Stomach (tissue), 9 donors: ENCODE data around the gene RAB1B. TPM values are rescaled to one million over a fixed set of nuclear protein-coding genes. Genes with fewer than 3 reads are reported as not detected.

Source experiments
- DNase-seq, 2 donors: peaks; one replicate each; pipeline versions ENCODE4 v3.0.0 to v3.0.0-alpha.2; 2013 to 2019
- H3K27ac ChIP-seq, 5 donors: fragments of 200-600 bp in 4 of 5; sonication (generic) in 4 of 5; one replicate each; pipeline ENCODE4 v1.5.1; 2013 to 2019; ENCODE audit warnings: mild to moderate bottlenecking in 1 of 5, moderate library complexity in 1 of 5
- H3K27me3 ChIP-seq, 3 donors: fragments of 200-600 bp; sonication (generic); one replicate each; pipeline ENCODE4 v1.5.1; 2017 to 2019; ENCODE audit warnings: mixed run types in 1 of 3
- H3K36me3 ChIP-seq, 4 donors: fragments of 200-600 bp; sonication (generic); 1 replicate in 3 of 4; 2 replicates in 1 of 4; pipeline ENCODE4 v1.5.1; 2016 to 2019
- H3K4me1 ChIP-seq, 4 donors: fragments of 200-600 bp; sonication (generic); one replicate each; pipeline ENCODE4 v1.5.1; 2016 to 2019
- H3K4me3 ChIP-seq, 4 donors: fragments of 200-600 bp; sonication (generic) in 3 of 4; one replicate each; pipeline ENCODE4 v1.5.1; 2016 to 2019; ENCODE audit warnings: mild to moderate bottlenecking in 1 of 4
- H3K9me3 ChIP-seq, 4 donors: fragments of 200-600 bp; sonication (generic); one replicate each; pipeline ENCODE4 v1.5.1; 2016 to 2019
- CTCF ChIP-seq, 7 experiments: fragments of 450-650 bp in 4 of 7; fragments of 200-600 bp in 3 of 7; sonication (generic) in 3 of 7; IDR thresholded peaks; one replicate each; pipeline ENCODE4 v1.5.1; 2016 to 2019; ENCODE audit warnings: antibody characterized with exemption in 7 of 7, control low read depth in 2 of 7, mild to moderate bottlenecking in 1 of 7
- EP300 ChIP-seq: sonication (generic); formaldehyde crosslinking; IDR thresholded peaks from one replicate; pipeline ENCODE4 v1.6.1; 2017; ENCODE audit warnings: antibody characterized with exemption
- POLR2A ChIP-seq, 4 donors: fragments of 450-650 bp; IDR thresholded peaks; one replicate each; pipeline ENCODE4 v1.6.1; 2016; ENCODE audit warnings: antibody characterized with exemption in 4 of 4, control low read depth in 2 of 4, mild to moderate bottlenecking in 1 of 4, moderate library complexity in 1 of 4
- POLR2AphosphoS5 ChIP-seq, 3 donors: sonication (generic); formaldehyde crosslinking; IDR thresholded peaks; one replicate each; pipeline ENCODE4 v1.6.1; 2016; ENCODE audit warnings: antibody characterized with exemption in 3 of 3
- WGBS, 5 donors: extraction: QIAGEN DNeasy Blood & Tissue Kit in 3 of 5; methylation state at CpG; one replicate each; pipeline versions ENCODE4 v1.1.5 to v1.1.7; 2013 to 2018; 5-methylcytosine and 5-hydroxymethylcytosine counted together
- intact Hi-C: fragments of 100-400 bp; cut with DNase I; formaldehyde crosslinking; loops from one replicate; pipeline ENCODE4 v1.15.1; 2023; ENCODE audit warnings: low total_unique reads
- polyA plus RNA-seq, 3 donors: library from polyadenylated mRNA; stranded (reverse); fragments of 200-250 nt; gene quantifications; one replicate each; pipeline ENCODE4 v1.2.3, GENCODE V29; 2013
- total RNA-seq, 5 donors: library from RNA; depleted of rRNA; stranded (reverse); fragments of >200 nt; gene quantifications; one replicate each; pipeline versions ENCODE4 v1.1.0 to v1.2.3, GENCODE V29; 2014 to 2016
- donor health status: healthy with polysubstance abuse.
- donor health status: Bipolar disorder and iron deficiency.
- donor health status: healthy.

The RAB1B gene
- total and polyA plus RNA-seq, 8 donors: 19.3 to 170 (median 82.3) TPM

- TF ChIP-seq EP300 (no peak), POLR2AphosphoS5 (IDR thresholded peaks at IDR 0.05) (no peak), POLR2A (IDR thresholded peaks at IDR 0.05) (no peak), CTCF (IDR thresholded peaks at IDR 0.05) (no peak)
- no peaks in the 10 kb centered on the region for H3K36me3 ChIP-seq
- no peaks in the 10 kb centered on the region for H3K9me3 ChIP-seq
- peaks cover 26 to 36% (median 31%) of the 10 kb centered on the region in 4 donors for H3K4me1 ChIP-seq
- WGBS, 5 donors: 78 to 90% (median 82%) methylated on average over 7 to 8 of the region's 8 CpGs
- H3K4me3 ChIP-seq: no peak overlapping the region
- no peaks in the 10 kb centered on the region for H3K27me3 ChIP-seq
- H3K27ac ChIP-seq: peak overlapping the region in 2 of 5 donors; percentile 73
- DNase-seq: peak in 1 of 2 donors; percentile 32
- intact Hi-C loops: no loop called here
Measured at GRCh38 chr11:66325263-66325671, 56.8 kb downstream of the RAB1B start.

GRCh38 chr11:66326261-66327111, 58.0 kb downstream of the RAB1B start:
- Histone ChIP-seq H3K36me3 (peaks cover 0 to 2% (median 1%) of the 10 kb centered on the region in 4 donors), H3K27ac (peak overlapping the region in 4 of 5 donors; percentile 44 to 73 (median 72)), H3K27me3 (no peaks in the 10 kb centered on the region), H3K4me3 (no peak overlapping the region), H3K4me1 (peaks cover 26 to 36% (median 31%) of the 10 kb centered on the region in 4 donors), H3K9me3 (no peaks in the 10 kb centered on the region)
- peak in 1 of 2 donors; percentile 77 for DNase-seq
- TF ChIP-seq POLR2A (IDR thresholded peaks at IDR 0.05) (no peak), EP300 (no peak), CTCF (IDR thresholded peaks at IDR 0.05) (no peak), POLR2AphosphoS5 (IDR thresholded peaks at IDR 0.05) (no peak)
- intact Hi-C loops: no loop called here
- WGBS, 5 donors: 24 to 57% (median 46%) methylated on average over 7 to 21 of the region's 21 CpGs

Other genes with a start within 250 kb of the RAB1B start
- not detected for gene CATSPER1, start 242.2 kb upstream of the RAB1B start, total RNA-seq
- 1 to 10 TPM in 1 of 3 donors, under 1 TPM in 2; 0.08 to 1.4 (median 0.68) TPM for gene CATSPER1, start 242.2 kb upstream of the RAB1B start, polyA plus RNA-seq
- not detected for gene GAL3ST3, start 219.5 kb upstream of the RAB1B start, total RNA-seq
- gene GAL3ST3, start 219.5 kb upstream of the RAB1B start, polyA plus RNA-seq: not detected
- gene SF3B2, start 216.3 kb upstream of the RAB1B start, total RNA-seq: 100 to 1,000 TPM in 4 of 5 donors, 10 to 100 TPM in 1; 52.7 to 366 (median 164) TPM
- 100 to 1,000 TPM in 1 of 3 donors, 10 to 100 TPM in 2; 71.4 to 110 (median 99.9) TPM for gene SF3B2, start 216.3 kb upstream of the RAB1B start, polyA plus RNA-seq
- gene PACS1, start 198.4 kb upstream of the RAB1B start, total RNA-seq: 100 to 1,000 TPM in 2 of 5 donors, 10 to 100 TPM in 3; 47.0 to 269 (median 57.4) TPM
- gene PACS1, start 198.4 kb upstream of the RAB1B start, polyA plus RNA-seq: 10 to 100 TPM; 14.7 to 24.3 (median 18.2) TPM
- gene KLC2, start 10.9 kb upstream of the RAB1B start, total RNA-seq: 10 to 100 TPM in 3 of 5 donors, 1 to 10 TPM in 2; 2.9 to 94.2 (median 12.6) TPM
- gene KLC2, start 10.9 kb upstream of the RAB1B start, polyA plus RNA-seq: 10 to 100 TPM in 2 of 3 donors, 1 to 10 TPM in 1; 7.5 to 19.5 (median 10.7) TPM
- gene CNIH2, start 9.5 kb downstream of the RAB1B start, total RNA-seq: not detected
- 1 to 10 TPM in 1 of 3 donors, under 1 TPM in 2; 0.50 to 1.5 (median 0.80) TPM for gene CNIH2, start 9.5 kb downstream of the RAB1B start, polyA plus RNA-seq
- gene YIF1A, start 20.5 kb downstream of the RAB1B start, total RNA-seq: 100 to 1,000 TPM in 1 of 5 donors, 10 to 100 TPM in 4; 11.6 to 122 (median 41.9) TPM
- gene YIF1A, start 20.5 kb downstream of the RAB1B start, polyA plus RNA-seq: 10 to 100 TPM; 67.1 to 88.1 (median 87.7) TPM
- gene TMEM151A, start 23.3 kb downstream of the RAB1B start, total RNA-seq: 10 to 100 TPM in 2 of 5 donors, 1 to 10 TPM in 1, not detected in 2; 2.8 to 19.6 (median 18.3) TPM
- gene TMEM151A, start 23.3 kb downstream of the RAB1B start, polyA plus RNA-seq: 1 to 10 TPM in 2 of 3 donors, under 1 TPM in 1; 0.46 to 2.8 (median 2.4) TPM
- gene CD248, start 48.4 kb downstream of the RAB1B start, total RNA-seq: 10 to 100 TPM in 2 of 5 donors, 1 to 10 TPM in 2, under 1 TPM in 1; 0.58 to 66.9 (median 6.8) TPM
- gene CD248, start 48.4 kb downstream of the RAB1B start, polyA plus RNA-seq: 1 to 10 TPM; 2.3 to 5.6 (median 4.6) TPM
- gene RIN1, start 67.8 kb downstream of the RAB1B start, total RNA-seq: 10 to 100 TPM in 2 of 5 donors, 1 to 10 TPM in 2, under 1 TPM in 1; 0.58 to 26.4 (median 7.1) TPM
- gene RIN1, start 67.8 kb downstream of the RAB1B start, polyA plus RNA-seq: 10 to 100 TPM in 2 of 3 donors, 1 to 10 TPM in 1; 7.8 to 17.3 (median 10.7) TPM
- gene BRMS1, start 76.5 kb downstream of the RAB1B start, total RNA-seq: 100 to 1,000 TPM in 1 of 5 donors, 10 to 100 TPM in 4; 14.6 to 105 (median 37.4) TPM
- gene BRMS1, start 76.5 kb downstream of the RAB1B start, polyA plus RNA-seq: 10 to 100 TPM; 60.1 to 68.7 (median 64.2) TPM
- 10 to 100 TPM in 4 of 5 donors, 1 to 10 TPM in 1; 3.5 to 22.3 (median 18.4) TPM for gene B4GAT1, start 79.0 kb downstream of the RAB1B start, total RNA-seq
- gene B4GAT1, start 79.0 kb downstream of the RAB1B start, polyA plus RNA-seq: 10 to 100 TPM; 10.8 to 17.3 (median 11.3) TPM
- gene SLC29A2, start 103.1 kb downstream of the RAB1B start, total RNA-seq: 10 to 100 TPM in 1 of 5 donors, 1 to 10 TPM in 4; 3.9 to 14.3 (median 7.0) TPM
- gene SLC29A2, start 103.1 kb downstream of the RAB1B start, polyA plus RNA-seq: 10 to 100 TPM in 1 of 3 donors, 1 to 10 TPM in 2; 2.0 to 10.1 (median 5.8) TPM
- 1 to 10 TPM in 1 of 5 donors, under 1 TPM in 1, not detected in 3; 0.89 to 1.7 TPM for gene NPAS4, start 152.4 kb downstream of the RAB1B start, total RNA-seq
- gene NPAS4, start 152.4 kb downstream of the RAB1B start, polyA plus RNA-seq: under 1 TPM in 2 of 3 donors, not detected in 1; 0.25 to 0.50 TPM
- 10 to 100 TPM; 18.8 to 50.9 (median 29.7) TPM for gene MRPL11, start 170.2 kb downstream of the RAB1B start, total RNA-seq
- gene MRPL11, start 170.2 kb downstream of the RAB1B start, polyA plus RNA-seq: 10 to 100 TPM; 51.8 to 66.8 (median 53.4) TPM
- 10 to 100 TPM in 1 of 5 donors, 1 to 10 TPM in 3, under 1 TPM in 1; 0.58 to 11.2 (median 6.4) TPM for gene PELI3, start 198.3 kb downstream of the RAB1B start, total RNA-seq
- 1 to 10 TPM; 7.3 to 9.8 (median 9.3) TPM for gene PELI3, start 198.3 kb downstream of the RAB1B start, polyA plus RNA-seq
- 100 to 1,000 TPM in 2 of 5 donors, 10 to 100 TPM in 3; 14.0 to 320 (median 42.3) TPM for gene DPP3, start 211.8 kb downstream of the RAB1B start, total RNA-seq
- 10 to 100 TPM; 20.0 to 26.9 (median 26.4) TPM for gene DPP3, start 211.8 kb downstream of the RAB1B start, polyA plus RNA-seq
- 100 to 1,000 TPM in 1 of 5 donors, 10 to 100 TPM in 4; 13.6 to 138 (median 44.3) TPM for gene BBS1, start 242.0 kb downstream of the RAB1B start, total RNA-seq
- 10 to 100 TPM; 12.3 to 12.4 (median 12.4) TPM for gene BBS1, start 242.0 kb downstream of the RAB1B start, polyA plus RNA-seq